ENCODE results near the gene SURF4.
"Not testable (repeated sequence)": the region's sequence is repeated elsewhere in the genome, so short reads cannot be mapped to it uniquely, and the experiment has no call there.

Gene SURF4

DNA sequence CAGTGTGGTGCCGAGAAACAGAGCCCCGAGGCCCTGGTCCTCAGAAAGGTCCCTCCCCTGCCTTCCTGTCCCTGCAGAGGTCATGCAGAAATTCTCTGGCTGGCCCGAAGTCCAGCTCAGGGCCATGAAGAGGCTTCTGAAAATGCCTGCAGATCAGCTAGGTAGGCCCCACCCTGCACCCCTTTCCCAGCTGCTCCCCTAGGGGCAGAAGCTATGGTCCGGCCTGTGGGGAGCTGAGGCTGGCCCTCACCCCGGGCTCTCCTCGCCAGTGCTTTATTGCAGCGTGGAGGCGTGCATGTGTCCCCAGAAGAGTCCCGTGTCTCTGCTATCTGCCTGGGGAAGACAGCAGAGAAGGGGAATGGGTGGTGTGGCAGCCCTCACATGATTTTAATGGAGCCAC, 22.0 kb upstream of the SURF4 start:
- in situ Hi-C loops (cut with MboI; ENCODE audit: low sequenced_read_pairs): no loop called here

DNA sequence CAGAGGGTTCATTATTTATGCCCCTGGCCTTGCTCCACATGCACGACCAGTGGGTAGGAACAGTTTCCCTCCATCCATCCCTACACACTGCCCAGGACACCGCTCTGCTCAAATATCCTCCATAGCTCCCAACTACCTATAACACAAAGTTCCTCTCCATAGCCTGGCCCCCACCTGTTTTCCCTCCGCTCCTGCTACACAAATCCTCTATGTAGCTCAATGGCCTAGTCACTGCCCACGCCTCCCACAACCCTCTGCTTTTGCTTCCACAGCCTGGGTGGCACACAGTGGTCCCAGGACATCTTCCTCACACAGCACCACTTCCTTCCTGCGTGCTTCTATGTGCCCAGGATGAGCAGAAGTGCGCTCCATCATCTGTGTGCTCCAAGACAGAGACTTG, 21.5 kb upstream of the SURF4 start:
- in situ Hi-C loops (cut with MboI; ENCODE audit: low sequenced_read_pairs): no loop called here

DNA sequence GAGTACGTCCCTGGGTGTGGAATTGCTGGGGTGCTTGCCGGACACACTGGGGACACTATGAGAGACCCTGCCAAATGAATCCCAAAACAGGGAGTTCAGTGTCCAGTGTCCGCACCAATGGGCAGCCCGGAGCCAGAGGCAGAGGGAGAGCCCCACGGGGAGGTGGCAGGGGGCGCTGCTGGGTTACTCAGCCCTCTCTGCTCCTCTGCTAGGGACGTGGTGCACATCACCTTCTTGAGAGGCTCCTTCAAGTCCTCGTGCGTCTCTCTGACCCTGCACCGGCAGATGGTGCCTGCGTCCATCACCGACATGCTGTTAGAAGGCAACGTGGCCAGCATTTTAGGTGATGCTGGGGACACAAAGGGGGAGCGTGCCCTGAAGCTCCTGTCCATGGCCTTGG, 21.1 kb upstream of the SURF4 start:
- in situ Hi-C loops (cut with MboI; ENCODE audit: low sequenced_read_pairs): no loop called here

GRCh38 chr9:133394687-133395271, 18.9 kb upstream of the SURF4 start:
- in situ Hi-C loops (cut with MboI; ENCODE audit: low sequenced_read_pairs): no loop called here

- in situ Hi-C loops (cut with MboI; ENCODE audit: low sequenced_read_pairs): no loop called here
Observed at GRCh38 chr9:133393399-133393798, 17.5 kb upstream of the SURF4 start.

GRCh38 chr9:133392308-133392707, 16.4 kb upstream of the SURF4 start:
- in situ Hi-C loops (cut with MboI; ENCODE audit: low sequenced_read_pairs): not testable (repeated sequence)

GRCh38 chr9:133391449-133391848, 15.6 kb upstream of the SURF4 start:
- in situ Hi-C loops (cut with MboI; ENCODE audit: low sequenced_read_pairs): not testable (repeated sequence)

GRCh38 chr9:133390713-133391112, 14.9 kb upstream of the SURF4 start:
- in situ Hi-C loops (cut with MboI; ENCODE audit: low sequenced_read_pairs): no loop called here

- in situ Hi-C loops (cut with MboI; ENCODE audit: low sequenced_read_pairs): no loop called here
Observed at GRCh38 chr9:133389562-133389961, 13.7 kb upstream of the SURF4 start.

DNA sequence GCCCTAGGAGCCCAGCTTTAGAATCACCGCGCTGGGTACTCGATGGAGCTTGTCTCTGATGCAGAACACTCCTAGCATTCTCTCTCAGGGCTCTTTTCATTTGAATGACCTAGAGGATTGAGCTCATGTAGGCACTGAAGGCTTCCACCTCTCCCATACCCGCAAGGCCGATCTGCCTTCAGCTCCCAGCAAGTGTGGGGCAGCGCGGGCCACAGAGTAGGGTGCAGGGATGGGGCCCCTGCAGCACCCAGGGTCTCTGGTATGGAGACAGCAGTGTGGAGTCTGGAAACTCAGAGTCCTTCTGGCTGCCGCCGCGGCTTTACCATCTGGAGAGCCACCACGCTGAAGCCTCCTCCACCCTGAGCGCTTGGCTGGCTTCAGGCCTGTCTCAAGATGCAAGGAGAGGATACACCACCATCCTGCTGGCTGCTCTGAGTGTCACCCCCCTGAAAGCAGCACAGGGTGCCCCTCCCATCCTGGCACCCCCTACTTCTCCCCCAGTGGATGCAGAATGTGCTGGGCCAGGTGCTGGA, 13.2 kb upstream of the SURF4 start:
- in situ Hi-C loops (cut with MboI; ENCODE audit: low sequenced_read_pairs): no loop called here

DNA sequence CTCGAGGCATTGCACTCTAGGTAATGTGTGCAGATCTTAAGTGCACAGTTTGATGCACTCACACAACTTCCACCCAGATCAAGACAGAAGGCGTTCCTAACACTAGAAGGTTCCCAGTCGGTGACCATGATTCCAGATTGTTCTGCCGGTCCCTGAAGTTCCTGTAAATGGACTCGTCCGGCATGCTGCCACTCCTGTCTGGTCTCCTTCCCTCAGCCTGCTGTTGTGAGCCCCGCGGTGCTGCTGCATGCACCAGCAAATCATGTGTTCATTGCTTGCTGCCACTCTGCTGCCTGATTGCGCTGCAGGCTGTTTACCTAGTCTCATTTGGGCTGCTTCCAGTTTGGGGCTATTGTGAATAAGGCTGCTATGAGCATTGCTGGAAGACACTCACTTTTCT, 11.8 kb upstream of the SURF4 start:
- in situ Hi-C loops (cut with MboI; ENCODE audit: low sequenced_read_pairs): no loop called here

- in situ Hi-C loops (cut with MboI; ENCODE audit: low sequenced_read_pairs): no loop called here
Observed at GRCh38 chr9:133386338-133386737, 10.5 kb upstream of the SURF4 start.

DNA sequence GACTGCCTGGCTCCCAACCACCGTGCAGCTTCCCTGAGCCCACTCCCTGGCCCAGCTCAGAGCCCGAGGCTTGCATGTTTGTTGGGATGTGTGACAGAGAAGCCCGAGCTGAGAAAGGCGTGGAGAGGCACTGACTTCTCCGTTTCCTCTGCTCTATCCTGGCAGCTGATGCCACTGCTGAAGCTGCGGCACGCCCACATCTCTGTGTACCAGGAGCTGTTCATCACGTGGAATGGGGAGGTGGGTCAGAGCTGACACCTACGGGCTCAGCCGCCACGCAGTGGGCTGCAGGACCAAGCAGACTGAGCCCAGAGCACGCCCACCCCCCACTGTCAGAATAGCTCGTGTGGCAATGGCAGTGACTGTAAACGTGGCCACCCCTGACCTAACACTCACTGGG, 9.6 kb upstream of the SURF4 start:
- in situ Hi-C loops (cut with MboI; ENCODE audit: low sequenced_read_pairs): no loop called here

GRCh38 chr9:133384736-133385321, 9.0 kb upstream of the SURF4 start:
- in situ Hi-C loops (cut with MboI; ENCODE audit: low sequenced_read_pairs): no loop called here

- in situ Hi-C loops (cut with MboI; ENCODE audit: low sequenced_read_pairs): no loop called here
Observed at GRCh38 chr9:133383438-133383837, 7.6 kb upstream of the SURF4 start.

DNA sequence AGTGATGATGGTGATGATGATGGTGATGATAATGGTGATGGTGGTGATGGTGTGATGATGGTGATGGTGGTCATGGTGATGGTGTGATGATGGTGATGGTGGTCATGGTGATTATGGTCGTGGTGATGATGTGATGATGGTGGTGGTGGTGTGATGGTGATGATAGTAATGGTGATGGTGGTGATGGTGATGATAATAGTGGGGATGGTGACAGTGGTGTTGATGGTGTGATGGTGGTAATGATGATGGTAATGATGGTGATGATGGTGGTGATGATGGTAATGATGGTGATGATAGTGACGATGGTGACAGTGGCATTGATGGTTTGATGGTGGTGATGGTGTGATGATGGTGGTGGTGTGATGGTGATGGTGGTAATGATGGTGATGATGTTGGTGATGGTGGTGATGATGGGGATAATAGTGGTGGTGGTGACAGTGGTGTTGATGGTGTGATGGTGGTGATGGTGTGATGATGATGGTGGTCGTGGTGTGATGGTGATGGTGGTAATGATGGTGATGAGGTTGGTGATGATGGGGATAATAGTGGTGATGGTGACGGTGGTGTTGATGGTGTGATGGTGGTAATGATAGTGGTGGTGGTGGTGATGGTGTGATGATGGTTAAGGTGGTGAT, 6.8 kb upstream of the SURF4 start:
- in situ Hi-C loops (cut with MboI; ENCODE audit: low sequenced_read_pairs): no loop called here

DNA sequence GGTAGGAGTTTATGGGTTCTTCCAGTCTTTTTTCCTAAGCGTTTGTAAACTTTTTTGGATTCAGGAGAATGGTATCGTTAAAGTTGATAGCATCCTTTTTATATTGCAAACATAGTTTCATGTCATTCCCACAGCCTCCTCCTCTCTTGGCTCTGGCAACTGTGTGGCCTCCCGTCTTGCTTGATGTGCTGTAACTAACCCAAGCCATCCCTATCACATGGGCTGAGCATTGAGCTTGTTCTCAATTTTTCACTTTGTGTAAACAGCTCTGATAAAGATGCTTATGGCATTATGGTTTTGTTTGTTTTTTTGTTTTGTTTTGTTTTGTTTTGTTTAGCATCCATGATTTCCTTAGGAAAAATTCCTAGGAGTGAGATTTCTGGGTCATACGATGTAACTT, 4.9 kb upstream of the SURF4 start:
- in situ Hi-C loops (cut with MboI; ENCODE audit: low sequenced_read_pairs): no loop called here

GRCh38 chr9:133379153-133380086, 3.6 kb upstream of the SURF4 start:
- in situ Hi-C loops (cut with MboI; ENCODE audit: low sequenced_read_pairs): no loop called here

GRCh38 chr9:133378408-133378962, 2.6 kb upstream of the SURF4 start:
- in situ Hi-C loops (cut with MboI; ENCODE audit: low sequenced_read_pairs): no loop called here

DNA sequence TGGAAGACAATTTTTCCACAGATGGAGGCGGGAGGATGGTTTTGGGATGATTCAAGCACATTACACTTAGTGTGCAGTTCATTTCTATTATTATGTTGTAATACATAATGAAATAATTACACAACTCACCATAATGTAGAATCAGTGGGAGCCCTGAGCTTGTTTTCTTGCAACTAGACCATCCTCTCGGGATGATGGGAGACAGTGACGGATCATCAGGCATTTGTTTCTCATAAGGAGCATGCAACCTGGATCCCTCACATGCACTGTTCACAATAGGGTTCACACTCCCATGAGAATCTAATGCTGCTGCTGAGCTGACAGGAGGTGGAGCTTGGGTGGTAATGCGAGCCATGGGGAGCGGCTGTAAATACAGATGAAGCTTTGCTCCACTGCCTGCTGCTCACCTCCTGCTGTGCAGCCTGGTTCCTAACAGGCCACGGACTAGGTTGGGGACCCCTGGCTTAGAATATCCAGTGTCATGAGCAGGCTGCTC, 1.9 kb upstream of the SURF4 start:
- in situ Hi-C loops (cut with MboI; ENCODE audit: low sequenced_read_pairs): no loop called here

DNA sequence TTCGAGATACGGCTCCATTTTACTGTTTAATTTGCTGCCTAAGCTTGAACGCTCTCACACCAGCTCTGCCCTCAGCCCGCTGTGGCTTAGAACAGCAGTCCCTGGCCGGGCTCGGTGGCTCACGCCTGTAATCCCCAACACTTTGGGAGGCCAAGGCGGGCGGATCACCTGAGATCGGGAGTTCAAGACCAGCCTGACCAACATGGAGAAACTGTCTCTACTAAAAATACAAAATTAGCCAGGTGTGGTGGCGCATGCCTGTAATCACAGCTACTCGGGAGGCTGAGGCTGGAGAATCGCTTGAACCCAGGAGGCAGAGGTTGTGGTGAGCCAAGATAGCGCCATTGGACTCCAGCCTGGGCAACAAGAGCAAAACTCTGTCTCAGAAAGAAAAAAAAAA, 1.4 kb upstream of the SURF4 start:
- in situ Hi-C loops (cut with MboI; ENCODE audit: low sequenced_read_pairs): not testable (repeated sequence)
